Activated T-cell treated with anti-CD3 and anti-CD28 coated beads, Interleukin-2, amount 50 U/mL, for 1 hour (primary cell): Measurements from ENCODE around the gene AADACL4.

Experiments used
- DNase-seq: peaks from one replicate; pipeline ENCODE4 v3.0.0-alpha.2; 2020

Gene AADACL4

GRCh38 chr1:12643785-12644184 lies at the start of gene AADACL4:
TSS of gene AADACL4 (plus strand) at chr1:12644085. CDS start at chr1:12644547, 462 bp downstream.
- no peak for DNase-seq

- DNase-seq: no peak
Observed at GRCh38 chr1:12594490-12594889, 49.4 kb upstream of the AADACL4 start.

- peak; percentile 45 for DNase-seq
Observed at GRCh38 chr1:12594966-12595756, 48.7 kb upstream of the AADACL4 start.

- DNase-seq: no peak
Observed at GRCh38 chr1:12595757-12596006, 48.2 kb upstream of the AADACL4 start.

GRCh38 chr1:12596007-12596821 lies 47.7 kb upstream of the AADACL4 start:
- DNase-seq: no peak

GRCh38 chr1:12597792-12598191 lies 46.1 kb upstream of the AADACL4 start:
- no peak for DNase-seq

- no peak for DNase-seq
Observed at GRCh38 chr1:12598974-12599373, 44.9 kb upstream of the AADACL4 start.

- DNase-seq: no peak
Observed at GRCh38 chr1:12599657-12600056, 44.2 kb upstream of the AADACL4 start.

GRCh38 chr1:12600335-12600734 lies 43.5 kb upstream of the AADACL4 start:
- DNase-seq: no peak

GRCh38 chr1:12600880-12601633 lies 42.8 kb upstream of the AADACL4 start:
- DNase-seq: peak; percentile 70

- no peak for DNase-seq
Observed at GRCh38 chr1:12601700-12602658, 41.9 kb upstream of the AADACL4 start.

- no peak for DNase-seq
Observed at GRCh38 chr1:12602659-12603024, 41.2 kb upstream of the AADACL4 start.

GRCh38 chr1:12603224-12603623 lies 40.7 kb upstream of the AADACL4 start:
- DNase-seq: no peak

- DNase-seq: peak; percentile 51
Observed at GRCh38 chr1:12604114-12604874, 39.6 kb upstream of the AADACL4 start.

GRCh38 chr1:12604986-12605385 lies 38.9 kb upstream of the AADACL4 start:
- DNase-seq: no peak

- DNase-seq: no peak
Observed at GRCh38 chr1:12607263-12607662, 36.6 kb upstream of the AADACL4 start.

GRCh38 chr1:12608311-12608957 lies 35.5 kb upstream of the AADACL4 start:
- DNase-seq: no peak

- no peak for DNase-seq
Observed at GRCh38 chr1:12609469-12610003, 34.3 kb upstream of the AADACL4 start.

- no peak for DNase-seq
Observed at GRCh38 chr1:12610305-12610935, 33.5 kb upstream of the AADACL4 start.

- DNase-seq: no peak
Observed at GRCh38 chr1:12610941-12611340, 32.9 kb upstream of the AADACL4 start.
